ENCODE data around the gene MEFV.

Gene MEFV

DNA sequence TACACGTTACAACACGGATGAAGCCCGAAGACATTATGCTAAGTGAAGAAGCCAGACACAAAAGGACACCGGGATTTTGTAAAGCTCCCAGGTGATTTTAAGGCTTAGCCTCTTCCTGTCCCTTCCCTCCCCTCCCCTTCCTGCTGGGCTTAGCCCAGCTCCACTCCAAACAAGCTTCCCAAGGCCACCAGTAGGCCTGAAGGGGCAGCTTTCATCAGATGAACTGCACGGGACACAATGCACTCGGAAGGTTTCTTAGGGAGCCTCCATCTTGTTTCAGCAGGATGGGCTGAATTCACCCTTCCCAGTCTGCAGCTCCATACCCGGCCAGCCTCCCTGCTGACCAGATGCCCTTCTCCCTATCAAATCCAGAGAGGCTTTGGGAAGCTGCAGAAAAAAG is 10.4 kb downstream of the MEFV start:
- no peak overlapping the region for H3K4ac ChIP-seq (ENCODE audit: low read depth in 1 of 2, low read length in 2 of 2)
- no peak overlapping the region for H3K18ac ChIP-seq (ENCODE audit: low read depth in 1 of 2, low read length in 2 of 2)
- DNase-seq = no peak
- no peak overlapping the region for H3K9ac ChIP-seq (ENCODE audit: low read length)
- no peak overlapping the region for H3K14ac ChIP-seq (ENCODE audit: low read length in 2 of 2)
- no peak overlapping the region for H2BK15ac ChIP-seq (ENCODE audit: low read depth, poor library complexity, severe bottlenecking)
- H2BK120ac ChIP-seq (ENCODE audit: low read depth, low read length) = no peak overlapping the region
- H3K9me3 ChIP-seq (ENCODE audit: control insufficient read depth, low read length) = no peaks in the 10 kb centered on the region
- peaks cover 14 to 26% of the 10 kb centered on the region in 2 experiments for H3K27me3 ChIP-seq (ENCODE audit: control insufficient read depth in 1 of 2, insufficient read depth in 1 of 2, low read length in 2 of 2)
- no peaks in the 10 kb centered on the region for H3K36me3 ChIP-seq (ENCODE audit: control insufficient read depth in 1 of 2, insufficient read depth in 2 of 2, low read depth in 1 of 2, low read length in 2 of 2)
- H3K4me3 ChIP-seq (ENCODE audit: insufficient read depth in 1 of 2, low read depth in 1 of 2, low read length in 2 of 2) = no peak overlapping the region
- H2AFZ ChIP-seq (ENCODE audit: low read depth, low read length) = no peak overlapping the region
- peak overlapping the region; percentile 24 for H4K8ac ChIP-seq (ENCODE audit: low read length)
- H2AK5ac ChIP-seq (ENCODE audit: low read length, severe bottlenecking) = no peak overlapping the region
- H2BK12ac ChIP-seq (ENCODE audit: low read length in 2 of 2) = no peak overlapping the region
- H3K4me1 ChIP-seq (ENCODE audit: control insufficient read depth, insufficient read depth, low read depth, low read length) = no peaks in the 10 kb centered on the region
- no peak overlapping the region for H3K4me2 ChIP-seq (ENCODE audit: low read length, poor library complexity, severe bottlenecking)
- no peaks in the 10 kb centered on the region for H3K79me1 ChIP-seq (replicated peaks; ENCODE audit: low read length, poor library complexity, severe bottlenecking)
- no peak overlapping the region for H2BK5ac ChIP-seq (ENCODE audit: low read depth, low read length, poor library complexity, severe bottlenecking)
- no peak overlapping the region for H3K23ac ChIP-seq (ENCODE audit: low read length in 2 of 2)
- no peak overlapping the region for H4K91ac ChIP-seq (ENCODE audit: low read length)
- H3K27ac ChIP-seq (ENCODE audit: low read length, poor library complexity, severe bottlenecking) = no peak overlapping the region
- 78% methylated on average over 7 of the region's 7 CpGs for WGBS

DNA sequence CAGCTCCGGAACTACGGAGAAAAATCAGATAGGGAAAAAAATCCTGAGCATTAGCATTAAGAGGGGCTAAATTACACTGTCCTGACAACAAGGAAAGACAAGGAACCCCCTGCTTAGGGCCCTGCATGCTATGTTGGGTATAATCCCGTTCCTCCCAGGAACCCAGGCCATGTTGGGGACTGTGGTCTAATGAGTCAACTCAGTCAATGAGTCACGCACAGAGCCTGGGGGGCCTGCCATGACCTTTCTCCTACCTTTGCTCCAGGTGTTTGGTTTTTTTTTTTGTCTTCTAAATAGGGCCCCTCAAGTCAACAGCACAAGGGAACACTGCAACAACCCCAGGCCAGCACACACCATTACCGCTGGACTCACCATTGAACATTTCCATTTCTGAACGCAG is 12.6 kb downstream of the MEFV start:
- no peak overlapping the region for H2AK5ac ChIP-seq (ENCODE audit: low read length, severe bottlenecking)
- no peak overlapping the region for H3K14ac ChIP-seq (ENCODE audit: low read length in 2 of 2)
- no peak overlapping the region for H2BK5ac ChIP-seq (ENCODE audit: low read depth, low read length, poor library complexity, severe bottlenecking)
- no peak overlapping the region for H2BK12ac ChIP-seq (ENCODE audit: low read length in 2 of 2)
- 66% methylated on average over 5 of the region's 6 CpGs for WGBS
- no peaks in the 10 kb centered on the region for H3K9me3 ChIP-seq (ENCODE audit: control insufficient read depth, low read length)
- no peak overlapping the region for H3K23ac ChIP-seq (ENCODE audit: low read length in 2 of 2)
- H4K91ac ChIP-seq (ENCODE audit: low read length) = no peak overlapping the region
- no peak overlapping the region for H3K4me2 ChIP-seq (ENCODE audit: low read length, poor library complexity, severe bottlenecking)
- peaks cover 6 to 15% of the 10 kb centered on the region in 2 experiments for H3K27me3 ChIP-seq (ENCODE audit: control insufficient read depth in 1 of 2, insufficient read depth in 1 of 2, low read length in 2 of 2)
- no peak overlapping the region for H4K8ac ChIP-seq (ENCODE audit: low read length)
- H3K36me3 ChIP-seq (ENCODE audit: control insufficient read depth in 1 of 2, insufficient read depth in 2 of 2, low read depth in 1 of 2, low read length in 2 of 2) = no peaks in the 10 kb centered on the region
- no peak for DNase-seq
- no peak overlapping the region for H2BK15ac ChIP-seq (ENCODE audit: low read depth, poor library complexity, severe bottlenecking)
- H3K4me3 ChIP-seq (ENCODE audit: insufficient read depth in 1 of 2, low read depth in 1 of 2, low read length in 2 of 2) = no peak overlapping the region
- H3K4ac ChIP-seq (ENCODE audit: low read depth in 1 of 2, low read length in 2 of 2) = no peak overlapping the region
- no peak overlapping the region for H2BK120ac ChIP-seq (ENCODE audit: low read depth, low read length)
- no peaks in the 10 kb centered on the region for H3K4me1 ChIP-seq (ENCODE audit: control insufficient read depth, insufficient read depth, low read depth, low read length)
- H3K18ac ChIP-seq (ENCODE audit: low read depth in 1 of 2, low read length in 2 of 2) = no peak overlapping the region
- no peak overlapping the region for H3K9ac ChIP-seq (ENCODE audit: low read length)
- H3K79me1 ChIP-seq (replicated peaks; ENCODE audit: low read length, poor library complexity, severe bottlenecking) = no peaks in the 10 kb centered on the region
- no peak overlapping the region for H2AFZ ChIP-seq (ENCODE audit: low read depth, low read length)
- H3K27ac ChIP-seq (ENCODE audit: low read length, poor library complexity, severe bottlenecking) = no peak overlapping the region

DNA sequence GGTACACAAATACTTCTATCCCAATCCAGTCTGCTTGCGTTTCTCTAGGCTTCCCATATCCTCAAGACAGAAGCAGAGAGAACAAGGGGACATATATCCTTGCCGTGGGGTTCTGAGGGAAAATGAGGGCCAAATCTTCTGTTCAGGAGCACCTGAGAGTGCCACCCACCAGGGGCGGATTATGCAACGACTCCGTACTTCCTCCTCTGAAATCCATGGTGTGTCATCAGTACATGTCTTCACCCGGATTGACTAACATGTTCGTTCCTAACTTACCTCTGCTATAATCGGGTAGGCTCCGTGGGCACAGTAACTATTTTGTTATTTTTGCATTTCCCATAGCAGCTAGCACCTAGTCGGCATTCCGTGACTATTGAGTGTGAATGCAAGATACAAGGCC is 13.7 kb downstream of the MEFV start:
- no peaks in the 10 kb centered on the region for H3K36me3 ChIP-seq (ENCODE audit: control insufficient read depth in 1 of 2, insufficient read depth in 2 of 2, low read depth in 1 of 2, low read length in 2 of 2)
- no peak overlapping the region for H2BK12ac ChIP-seq (ENCODE audit: low read length in 2 of 2)
- no peaks in the 10 kb centered on the region for H3K79me1 ChIP-seq (replicated peaks; ENCODE audit: low read length, poor library complexity, severe bottlenecking)
- no peak overlapping the region for H2AK5ac ChIP-seq (ENCODE audit: low read length, severe bottlenecking)
- 90% methylated on average over 11 of the region's 11 CpGs for WGBS
- no peak overlapping the region for H4K91ac ChIP-seq (ENCODE audit: low read length)
- no peak overlapping the region for H4K8ac ChIP-seq (ENCODE audit: low read length)
- H2BK5ac ChIP-seq (ENCODE audit: low read depth, low read length, poor library complexity, severe bottlenecking) = no peak overlapping the region
- no peak overlapping the region for H3K4ac ChIP-seq (ENCODE audit: low read depth in 1 of 2, low read length in 2 of 2)
- no peak overlapping the region for H3K4me2 ChIP-seq (ENCODE audit: low read length, poor library complexity, severe bottlenecking)
- H3K4me1 ChIP-seq (ENCODE audit: control insufficient read depth, insufficient read depth, low read depth, low read length) = no peaks in the 10 kb centered on the region
- H3K9ac ChIP-seq (ENCODE audit: low read length) = no peak overlapping the region
- H3K27me3 ChIP-seq (ENCODE audit: control insufficient read depth in 1 of 2, insufficient read depth in 1 of 2, low read length in 2 of 2) = peaks cover 3 to 10% of the 10 kb centered on the region in 2 experiments
- H3K9me3 ChIP-seq (ENCODE audit: control insufficient read depth, low read length) = no peaks in the 10 kb centered on the region
- no peak overlapping the region for H3K27ac ChIP-seq (ENCODE audit: low read length, poor library complexity, severe bottlenecking)
- no peak overlapping the region for H2BK120ac ChIP-seq (ENCODE audit: low read depth, low read length)
- H3K4me3 ChIP-seq (ENCODE audit: insufficient read depth in 1 of 2, low read depth in 1 of 2, low read length in 2 of 2) = no peak overlapping the region
- H3K14ac ChIP-seq (ENCODE audit: low read length in 2 of 2) = no peak overlapping the region
- no peak overlapping the region for H2BK15ac ChIP-seq (ENCODE audit: low read depth, poor library complexity, severe bottlenecking)
- no peak for DNase-seq
- H2AFZ ChIP-seq (ENCODE audit: low read depth, low read length) = no peak overlapping the region
- H3K18ac ChIP-seq (ENCODE audit: low read depth in 1 of 2, low read length in 2 of 2) = no peak overlapping the region
- H3K23ac ChIP-seq (ENCODE audit: low read length in 2 of 2) = no peak overlapping the region

DNA sequence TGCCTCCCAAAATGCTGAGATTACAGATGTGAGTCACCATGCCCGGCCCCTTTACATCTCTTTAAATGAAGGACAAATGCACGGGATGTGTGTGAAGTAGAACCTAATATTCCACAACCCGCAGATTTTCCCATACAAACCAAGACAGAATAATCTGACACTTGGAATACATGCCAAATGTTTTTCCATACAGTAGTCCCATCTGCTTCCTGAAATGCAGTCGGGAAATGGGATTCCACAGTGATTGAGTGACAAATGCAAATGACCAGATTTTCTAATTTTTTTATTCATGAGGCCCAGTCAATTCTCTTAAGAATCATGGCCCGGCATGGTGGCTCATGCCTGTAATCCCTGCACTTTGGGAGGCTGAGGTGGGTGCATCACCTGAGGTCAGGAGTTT is 14.7 kb downstream of the MEFV start:
- Histone ChIP-seq H3K36me3 (ENCODE audit: control insufficient read depth in 1 of 2, insufficient read depth in 2 of 2, low read depth in 1 of 2, low read length in 2 of 2) (no peaks in the 10 kb centered on the region), H3K14ac (ENCODE audit: low read length in 2 of 2) (no peak overlapping the region), H3K27me3 (ENCODE audit: control insufficient read depth in 1 of 2, insufficient read depth in 1 of 2, low read length in 2 of 2) (peaks cover 3 to 7% of the 10 kb centered on the region in 2 experiments), H3K4me1 (ENCODE audit: control insufficient read depth, insufficient read depth, low read depth, low read length) (no peaks in the 10 kb centered on the region), H2BK120ac (ENCODE audit: low read depth, low read length) (no peak overlapping the region), H3K18ac (ENCODE audit: low read depth in 1 of 2, low read length in 2 of 2) (no peak overlapping the region), H3K23ac (ENCODE audit: low read length in 2 of 2) (no peak overlapping the region), H3K9me3 (ENCODE audit: control insufficient read depth, low read length) (no peaks in the 10 kb centered on the region), H3K4me3 (ENCODE audit: insufficient read depth in 1 of 2, low read depth in 1 of 2, low read length in 2 of 2) (no peak overlapping the region), H2BK15ac (ENCODE audit: low read depth, poor library complexity, severe bottlenecking) (no peak overlapping the region), H4K91ac (ENCODE audit: low read length) (no peak overlapping the region), H3K9ac (ENCODE audit: low read length) (no peak overlapping the region), H2BK5ac (ENCODE audit: low read depth, low read length, poor library complexity, severe bottlenecking) (no peak overlapping the region), H3K4ac (ENCODE audit: low read depth in 1 of 2, low read length in 2 of 2) (no peak overlapping the region), H4K8ac (ENCODE audit: low read length) (no peak overlapping the region), H2AK5ac (ENCODE audit: low read length, severe bottlenecking) (no peak overlapping the region), H2AFZ (ENCODE audit: low read depth, low read length) (no peak overlapping the region), H3K4me2 (ENCODE audit: low read length, poor library complexity, severe bottlenecking) (no peak overlapping the region), H2BK12ac (ENCODE audit: low read length in 2 of 2) (no peak overlapping the region), H3K79me1 (replicated peaks; ENCODE audit: low read length, poor library complexity, severe bottlenecking) (no peaks in the 10 kb centered on the region), H3K27ac (ENCODE audit: low read length, poor library complexity, severe bottlenecking) (no peak overlapping the region)
- DNase-seq = no peak
- WGBS = 88% methylated on average over 5 of the region's 5 CpGs

All from mesenchymal stem cell (in vitro differentiated cells and primary cell).